HG02981 (cell line): Measurements from ENCODE around the gene CACNA1D.

Experiments
- ATAC-seq: cut with Tn5 transposase; IDR thresholded peaks from one replicate; pipeline ENCODE4 v1.9.1; 2021; ENCODE audit warnings: mild to moderate bottlenecking, moderate library complexity; ENCODE audit not compliant: unreplicated experiment

CACNA1D gene

GRCh38 chr3:53680028-53680427 is 185.6 kb downstream of the CACNA1D start:
- ATAC-seq, result no peak

- no peak for ATAC-seq
Measured at GRCh38 chr3:53682807-53683206, 188.4 kb downstream of the CACNA1D start.

GRCh38 chr3:53688066-53688465 is 193.7 kb downstream of the CACNA1D start:
- no peak for ATAC-seq

- ATAC-seq, result no peak
Measured at GRCh38 chr3:53688989-53689388, 194.6 kb downstream of the CACNA1D start.

- ATAC-seq, result no peak
Measured at GRCh38 chr3:53689681-53690080, 195.3 kb downstream of the CACNA1D start.

DNA sequence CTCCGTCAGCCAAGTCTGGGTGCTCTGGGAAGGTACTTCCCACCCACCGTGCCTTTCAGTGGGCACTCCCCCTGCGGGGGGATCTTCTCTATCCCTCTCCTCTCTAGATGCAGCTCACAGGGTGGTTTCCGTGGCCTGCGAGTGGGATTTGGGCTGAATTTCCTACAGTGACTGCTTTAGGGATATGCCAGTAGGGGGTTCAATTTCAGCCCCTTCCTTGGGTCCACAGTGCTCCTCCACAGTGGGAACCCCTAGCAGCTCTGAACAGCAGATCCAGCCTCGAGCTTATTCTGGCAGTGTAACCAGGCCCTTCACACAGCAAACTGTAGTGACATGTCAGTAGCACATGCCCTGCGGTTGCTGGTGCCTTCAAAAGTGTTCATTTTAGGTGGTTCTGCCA is 196.1 kb downstream of the CACNA1D start:
- ATAC-seq, result no peak

- no peak for ATAC-seq
Measured at GRCh38 chr3:53691349-53691748, 196.9 kb downstream of the CACNA1D start.

- ATAC-seq, result no peak
Measured at GRCh38 chr3:53691885-53692284, 197.5 kb downstream of the CACNA1D start.

DNA sequence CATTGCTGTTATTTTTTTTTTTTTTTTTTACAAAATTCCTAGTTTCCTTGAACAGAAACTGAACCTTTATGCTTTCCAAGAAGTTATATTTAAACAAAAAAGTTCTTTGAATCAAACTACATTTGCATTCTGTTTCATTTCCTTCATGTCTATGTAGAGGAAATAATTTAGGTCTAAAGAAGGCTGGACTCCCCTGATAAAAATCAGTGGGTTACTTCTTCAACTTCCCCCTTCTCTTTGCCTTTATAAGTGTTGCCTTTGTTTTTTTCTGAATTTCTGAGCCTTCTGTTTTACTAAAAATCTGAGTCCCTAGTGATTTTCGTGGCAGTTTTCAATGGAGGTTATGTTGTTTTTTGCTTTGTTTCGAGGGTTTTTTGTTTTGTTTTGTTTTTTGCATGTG is 199.0 kb downstream of the CACNA1D start:
- no peak for ATAC-seq

DNA sequence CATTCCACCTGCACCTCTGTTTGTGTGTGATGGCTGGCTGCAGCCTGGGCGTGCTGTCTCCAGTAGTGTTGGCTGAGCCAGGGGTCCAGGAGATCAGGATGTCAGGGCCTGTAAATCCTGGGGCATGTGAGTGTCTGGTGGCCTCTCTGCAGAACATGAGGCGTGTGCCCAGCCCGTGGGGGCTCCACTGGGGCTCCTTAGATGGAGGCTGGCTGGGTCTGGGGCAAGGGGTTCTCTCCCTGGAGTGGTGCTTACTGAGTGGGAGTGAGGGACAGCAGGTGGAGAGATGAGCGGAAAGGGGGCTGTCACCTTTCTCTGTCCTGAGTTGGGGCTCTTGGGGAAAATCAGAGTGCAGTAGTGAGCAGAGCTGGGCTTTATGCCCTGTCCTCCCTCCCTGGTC is 199.6 kb downstream of the CACNA1D start:
- no peak for ATAC-seq

DNA sequence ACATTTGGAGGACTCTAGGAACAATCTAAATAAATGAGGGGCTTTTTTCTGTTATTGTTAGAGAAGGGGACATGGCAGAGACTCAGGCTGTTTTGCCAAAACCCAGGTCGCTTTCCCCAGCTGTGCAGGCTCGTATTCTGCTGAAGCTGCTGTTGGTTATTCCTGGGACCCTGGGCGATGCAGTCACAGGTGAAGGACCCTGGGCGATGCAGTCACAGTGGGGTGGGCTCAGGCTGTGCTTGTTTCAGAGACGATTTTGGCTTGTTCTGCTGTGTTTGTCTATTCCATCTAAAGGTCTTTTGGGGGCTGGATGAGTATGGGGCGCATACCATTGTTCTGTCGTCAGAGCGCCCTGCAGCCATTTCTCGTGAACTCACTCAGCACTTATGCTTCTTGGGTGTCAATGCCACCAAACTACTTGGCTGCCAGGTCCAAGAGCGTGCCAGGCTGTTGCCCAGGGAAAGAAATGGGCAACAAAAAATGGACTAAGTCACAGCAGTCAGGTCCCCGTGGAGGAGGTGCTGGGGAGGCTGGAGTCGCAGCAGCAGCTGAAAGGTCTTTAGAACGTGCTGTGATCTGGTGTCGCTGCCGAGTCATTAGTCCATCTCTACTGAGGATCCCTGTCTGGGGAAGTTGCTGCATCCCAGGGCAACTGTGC is 200.4 kb downstream of the CACNA1D start:
- no peak for ATAC-seq

DNA sequence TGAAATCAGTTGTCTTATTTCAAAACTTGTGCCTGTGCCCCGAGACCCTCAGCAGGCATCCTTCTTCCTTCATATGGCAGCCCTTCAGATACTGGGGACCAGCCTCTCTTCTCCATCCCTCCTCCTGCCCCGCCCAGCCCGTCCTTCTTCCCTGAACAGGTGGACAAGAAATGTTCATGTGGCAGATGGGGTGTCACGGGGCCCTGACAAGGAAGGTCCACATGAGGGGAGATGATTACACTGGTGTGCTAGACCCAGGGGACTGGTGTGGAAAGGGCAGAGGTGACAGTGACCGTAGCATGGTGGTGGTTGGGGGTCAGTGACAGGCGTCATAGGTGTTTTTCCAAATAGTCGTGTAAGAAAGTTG is 200.9 kb downstream of the CACNA1D start:
- ATAC-seq, result no peak

GRCh38 chr3:53696401-53697172 is 202.2 kb downstream of the CACNA1D start:
- no peak for ATAC-seq

DNA sequence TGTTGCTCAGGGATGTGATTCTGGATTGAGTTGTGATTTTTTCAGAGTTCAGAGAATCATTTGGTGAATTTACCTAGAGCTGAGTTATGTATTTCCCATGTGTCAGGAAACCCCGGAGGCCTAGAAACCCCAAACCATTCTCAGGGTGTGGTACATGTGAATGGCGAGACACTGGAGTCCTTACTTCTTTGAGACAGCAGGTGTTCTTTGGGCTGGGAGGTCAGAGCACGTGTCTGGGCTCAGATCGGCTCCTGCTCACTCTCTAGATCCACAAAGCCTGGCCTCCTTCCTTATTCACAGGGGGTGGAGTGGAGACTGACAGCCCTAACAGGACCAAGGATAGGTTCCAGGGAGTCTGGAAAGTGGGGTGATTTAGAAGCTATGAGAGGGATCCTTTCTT is 206.0 kb downstream of the CACNA1D start:
- no peak for ATAC-seq

- ATAC-seq, result no peak
Measured at GRCh38 chr3:53702776-53703530, 208.5 kb downstream of the CACNA1D start.

GRCh38 chr3:53703630-53704362 is 209.4 kb downstream of the CACNA1D start:
- no peak for ATAC-seq

DNA sequence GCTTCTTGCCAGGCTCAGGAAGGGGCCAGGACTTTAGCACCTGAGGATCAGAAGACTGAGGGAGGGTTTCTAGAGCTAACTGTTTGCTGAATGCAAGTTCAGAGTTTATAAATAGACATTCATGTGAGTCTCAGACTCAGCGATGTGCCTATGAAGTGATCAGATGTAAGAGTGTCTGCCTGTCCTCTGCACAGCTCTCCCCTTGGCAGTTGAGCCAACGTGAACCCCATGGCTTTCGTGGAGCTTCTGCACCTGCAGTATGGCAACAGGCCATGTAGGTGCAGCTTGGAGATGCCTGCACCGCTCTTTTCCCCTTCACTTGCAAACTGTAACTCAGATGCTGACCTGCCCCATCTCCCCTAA is 209.9 kb downstream of the CACNA1D start:
- ATAC-seq, result no peak

DNA sequence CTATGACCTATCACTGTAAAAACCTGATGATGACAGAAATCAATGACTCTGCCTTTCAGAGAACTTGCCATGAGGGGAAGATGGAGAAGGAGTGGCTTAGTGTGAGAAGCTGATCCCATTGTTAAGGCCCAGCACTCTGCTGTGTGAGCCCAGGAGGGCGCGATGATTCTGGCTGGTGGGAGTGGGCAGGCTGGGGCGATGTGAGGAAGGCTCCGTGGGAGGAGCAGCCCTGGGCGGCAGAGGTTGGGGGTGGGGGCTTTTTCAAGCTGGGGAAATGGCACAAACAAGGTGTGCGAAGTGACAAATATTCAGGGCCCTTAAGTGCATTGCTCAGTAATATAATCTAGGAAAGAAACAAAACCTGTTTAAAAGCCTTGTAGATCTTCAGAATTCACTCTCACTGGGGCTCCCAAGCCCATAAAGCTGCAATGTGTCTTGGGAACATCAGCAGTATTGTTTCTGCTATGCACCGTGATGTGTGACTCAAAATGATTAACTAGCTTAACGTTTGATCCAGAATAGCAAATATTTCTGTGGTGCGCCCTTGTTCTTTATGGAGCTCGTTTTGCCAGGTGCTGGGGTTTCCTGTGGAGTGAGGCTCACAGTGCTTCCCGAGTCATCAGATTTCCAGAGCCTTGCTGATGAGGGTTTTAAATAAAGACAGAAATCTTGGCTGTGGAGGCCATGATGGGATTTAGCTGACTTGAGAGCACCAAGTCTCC is 210.8 kb downstream of the CACNA1D start:
- ATAC-seq, result no peak

DNA sequence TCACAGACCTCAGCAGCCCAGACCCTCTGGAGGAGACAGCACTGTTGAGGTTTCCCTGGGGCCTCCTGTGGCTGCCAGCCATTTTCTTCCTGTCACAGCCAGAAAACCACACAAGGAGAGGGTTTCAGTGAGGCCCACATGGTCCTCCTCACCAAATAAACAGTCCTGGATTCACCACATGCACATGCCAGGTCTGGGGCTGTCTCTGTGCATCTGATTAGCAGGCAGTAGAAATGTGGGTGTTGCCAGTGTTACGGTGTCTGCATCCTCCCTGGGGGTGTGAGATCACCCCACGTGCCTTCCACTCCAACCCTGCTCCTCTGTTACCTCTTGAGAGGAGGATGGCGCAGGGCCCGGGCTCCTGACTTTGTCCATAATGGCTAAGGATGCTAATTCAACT is 211.4 kb downstream of the CACNA1D start:
- no peak for ATAC-seq

DNA sequence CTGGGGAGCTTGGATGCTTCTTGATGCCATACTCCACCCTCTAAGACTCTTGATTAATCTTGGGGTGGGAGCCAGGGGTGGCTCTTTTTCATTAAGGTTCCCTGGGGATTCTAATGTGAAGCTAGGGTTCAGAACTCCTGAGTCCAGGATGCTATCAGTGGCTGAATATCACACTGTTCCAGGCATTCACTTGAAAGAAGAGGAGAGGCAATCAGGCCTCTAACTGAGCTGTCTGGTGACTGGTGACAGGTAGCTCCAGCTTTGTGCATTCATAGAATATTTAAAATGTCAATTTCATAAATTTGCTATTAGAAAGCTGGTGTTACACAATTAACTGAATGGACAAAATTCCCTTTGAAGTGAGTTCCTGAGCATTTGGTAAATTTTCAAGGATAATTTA is 212.8 kb downstream of the CACNA1D start:
- no peak for ATAC-seq
